Stimulated activated naive CD8-positive, alpha-beta T cell treated with anti-CD3 and anti-CD28 coated beads, Interleukin-15, Interleukin-2, amounts not matched to agents 100 U/mL and 50 U/mL, for 24 hours (primary cell): Measurements from ENCODE around the gene MYO1E.
"Not testable (repeated sequence)": the region's sequence is repeated elsewhere in the genome, so short reads cannot be mapped to it uniquely, and the experiment has no call there.

ENCODE experiments used
- ATAC-seq: fragments of 150-1000 bp; cut with Tn5 transposase; one replicate; pipeline ENCODE4 v1.10.0; 2021
- DNase-seq: peaks from one replicate; pipeline ENCODE4 v3.0.0; 2021

The MYO1E gene

GRCh38 chr15:59387196-59387878 is 14.7 kb upstream of the MYO1E start:
- not testable (repeated sequence) for DNase-seq, ATAC-seq

GRCh38 chr15:59385171-59385570 is 12.5 kb upstream of the MYO1E start:
- DNase-seq, result no peak
- no peak for ATAC-seq

- no peak for DNase-seq
- no peak for ATAC-seq
Observed at GRCh38 chr15:59384507-59384906, 11.8 kb upstream of the MYO1E start.

GRCh38 chr15:59380902-59381610 is 8.4 kb upstream of the MYO1E start:
- ATAC-seq (no peak), DNase-seq (no peak)

- DNase-seq (no peak), ATAC-seq (no peak)
Observed at GRCh38 chr15:59379531-59379930, 6.9 kb upstream of the MYO1E start.

GRCh38 chr15:59378855-59379254 is 6.2 kb upstream of the MYO1E start:
- no peak for DNase-seq
- ATAC-seq, result no peak

- DNase-seq, result no peak
- no peak for ATAC-seq
Observed at GRCh38 chr15:59377924-59378323, 5.3 kb upstream of the MYO1E start.

GRCh38 chr15:59376733-59377132 is 4.1 kb upstream of the MYO1E start:
- ATAC-seq (no peak), DNase-seq (no peak)

- ATAC-seq (no peak), DNase-seq (no peak)
Observed at GRCh38 chr15:59373215-59373614, 544 bp upstream of the MYO1E start.

- peak; percentile 58 for ATAC-seq
- peak; percentile 46 for DNase-seq
Observed at GRCh38 chr15:59371458-59372351, 966 bp downstream of the MYO1E start.

GRCh38 chr15:59369597-59369996 is 3.1 kb downstream of the MYO1E start:
- no peak for ATAC-seq

GRCh38 chr15:59367022-59367451 is 5.6 kb downstream of the MYO1E start:
- DNase-seq (no peak), ATAC-seq (no peak)

More at GRCh38 chr15:59369597-59369996, 3.1 kb downstream of the MYO1E start:
- no peak for DNase-seq

GRCh38 chr15:59366333-59367021 is 6.2 kb downstream of the MYO1E start:
- ATAC-seq (no peak), DNase-seq (no peak)

- DNase-seq, result no peak
- ATAC-seq, result no peak
Observed at GRCh38 chr15:59364248-59364647, 8.4 kb downstream of the MYO1E start.

GRCh38 chr15:59362331-59362730 is 10.3 kb downstream of the MYO1E start:
- ATAC-seq, result no peak

GRCh38 chr15:59360896-59361295 is 11.8 kb downstream of the MYO1E start:
- DNase-seq (no peak), ATAC-seq (no peak)

More at GRCh38 chr15:59362331-59362730, 10.3 kb downstream of the MYO1E start:
- DNase-seq, result no peak

- DNase-seq, result no peak
- no peak for ATAC-seq
Observed at GRCh38 chr15:59360305-59360704, 12.4 kb downstream of the MYO1E start.

- no peak for ATAC-seq
Observed at GRCh38 chr15:59355730-59356129, 16.9 kb downstream of the MYO1E start.

GRCh38 chr15:59354417-59355031 is 18.1 kb downstream of the MYO1E start:
- ATAC-seq (no peak), DNase-seq (no peak)

More at GRCh38 chr15:59355730-59356129, 16.9 kb downstream of the MYO1E start:
- DNase-seq, result no peak

GRCh38 chr15:59353994-59354416 is 18.7 kb downstream of the MYO1E start:
- DNase-seq (no peak), ATAC-seq (no peak)

- no peak for DNase-seq
- no peak for ATAC-seq
Observed at GRCh38 chr15:59352683-59353082, 20.0 kb downstream of the MYO1E start.

GRCh38 chr15:59352189-59352588 is 20.5 kb downstream of the MYO1E start:
- DNase-seq, result no peak
- ATAC-seq, result no peak
